Keratinocyte (primary cell): ENCODE results near the gene MGRN1. TPM values are rescaled to one million over a fixed set of nuclear protein-coding genes. Genes with fewer than 3 reads are reported as not detected.

Source experiments
- DNase-seq: peaks from one replicate; pipeline ENCODE4 v3.0.0-alpha.2; 2011; ENCODE audit warnings: low read depth, missing footprints, low spot score
- FAIRE-seq: peaks from 2 replicates; lab custom pipeline; 2011; peaks lifted over from hg19 to GRCh38; lab: Jason Lieb, UNC
- H2AFZ ChIP-seq: 2 replicates; pipeline ENCODE4 v1.6.0; 2012; ENCODE audit warnings: low read length, control low read depth, inconsistent platforms; ENCODE audit not compliant: control insufficient read depth
- H3K27ac ChIP-seq: 2 replicates; pipeline ENCODE4 v1.5.1; 2011; ENCODE audit warnings: low read length; ENCODE audit not compliant: control insufficient read depth, insufficient read depth
- H3K27me3 ChIP-seq: 3 replicates; pipeline ENCODE4 v1.6.0; 2011; ENCODE audit warnings: low read length; ENCODE audit not compliant: control insufficient read depth, insufficient read depth; ENCODE audit errors: extremely low read depth
- H3K36me3 ChIP-seq, 2 experiments: 2 replicates in 1 of 2; 3 replicates in 1 of 2; pipeline ENCODE4 v1.5.1; 2011; ENCODE audit warnings: low read length in 2 of 2, mild to moderate bottlenecking in 1 of 2; ENCODE audit not compliant: control insufficient read depth in 2 of 2, insufficient read depth in 2 of 2; ENCODE audit errors: extremely low read depth in 1 of 2
- H3K4me1 ChIP-seq: 3 replicates; pipeline ENCODE4 v1.5.1; 2011; ENCODE audit warnings: low read length; ENCODE audit not compliant: control insufficient read depth, insufficient read depth; ENCODE audit errors: extremely low read depth
- H3K4me2 ChIP-seq: 3 replicates; pipeline ENCODE4 v1.6.0; 2011; ENCODE audit warnings: low read depth, low read length; ENCODE audit not compliant: control insufficient read depth, insufficient read depth; ENCODE audit errors: extremely low read depth
- H3K4me3 ChIP-seq, 3 experiments: fragments of 200-600 bp in 1 of 3; sonication (generic) in 1 of 3; 2 replicates in 2 of 3; 3 replicates in 1 of 3; pipeline ENCODE4 v1.5.1; 2011 to 2016; ENCODE audit warnings: low read length in 3 of 3, mild to moderate bottlenecking in 3 of 3, control low read depth in 2 of 3, inconsistent platforms in 1 of 3, low read depth in 1 of 3, mixed read lengths in 1 of 3, mixed run types in 1 of 3, moderate library complexity in 1 of 3; ENCODE audit not compliant: control insufficient read depth in 2 of 3, insufficient read depth in 2 of 3; ENCODE audit errors: extremely low read depth in 1 of 3
- H3K79me2 ChIP-seq: 2 replicates; pipeline ENCODE4 v1.6.0; 2012; ENCODE audit warnings: low read length; ENCODE audit not compliant: control insufficient read depth, insufficient read depth
- H3K9ac ChIP-seq: 3 replicates; pipeline ENCODE4 v1.6.0; 2011; ENCODE audit warnings: low read length; ENCODE audit not compliant: control insufficient read depth, insufficient read depth; ENCODE audit errors: extremely low read depth
- H3K9me1 ChIP-seq: 3 replicates; pipeline ENCODE4 v1.6.0; 2011; ENCODE audit warnings: low read length; ENCODE audit not compliant: control insufficient read depth, insufficient read depth; ENCODE audit errors: extremely low read depth
- H3K9me3 ChIP-seq: 2 replicates; pipeline ENCODE4 v1.5.1; 2012; ENCODE audit warnings: low read depth, low read length; ENCODE audit not compliant: control insufficient read depth
- H4K20me1 ChIP-seq: 3 replicates; pipeline ENCODE4 v1.6.0; 2011; ENCODE audit warnings: low read length; ENCODE audit not compliant: control insufficient read depth, insufficient read depth; ENCODE audit errors: extremely low read depth
- EZH2 ChIP-seq: IDR thresholded peaks from one replicate; pipeline ENCODE4 v1.6.1; 2012; ENCODE audit warnings: inconsistent platforms, mild to moderate bottlenecking, low read length, moderate library complexity
- dilution Hi-C: fragments of 300-500 bp; cut with MboI; formaldehyde crosslinking; loops from one replicate; pipeline ENCODE4 v1.7.0; 2020; ENCODE audit warnings: low sequenced_read_pairs; ENCODE audit not compliant: extremely low pct_ligation_motif_present
- polyA plus RNA-seq, 5 experiments: library from polyadenylated mRNA; depleted of rRNA in 3 of 5; stranded (reverse) in 3 of 5; stranded (forward) in 1 of 5; unstranded in 1 of 5; fragments of >200 nt; gene quantifications; 1 replicate in 1 of 5; 2 replicates in 3 of 5; 3 replicates in 1 of 5; pipeline versions ENCODE4 v1.2.1 to v1.2.3, GENCODE V29; 2011 to 2012; ENCODE audit warnings: missing spikeins in 2 of 5, low read depth in 1 of 5, low replicate concordance in 1 of 5
- TF ChIP-seq, protein P1 (sequence below), 3 experiments: IDR thresholded peaks in 1 of 3; conservative IDR thresholded peaks in 1 of 3; optimal IDR thresholded peaks in 1 of 3; 2 replicates in 2 of 3; 3 replicates in 1 of 3; pipeline versions ENCODE3 to v1.5.1; 2011; ENCODE audit warnings: low read length in 3 of 3, mild to moderate bottlenecking in 3 of 3, moderate library complexity in 2 of 3, control low read depth in 1 of 3, inconsistent platforms in 1 of 3; ENCODE audit not compliant: insufficient read depth in 2 of 3; ENCODE audit errors: extremely low read depth in 1 of 3

The MGRN1 gene
- polyA plus RNA-seq, 1 donor (not counting 4 experiments of a cell fraction or from before 2014, with no cell fraction given), result 1.9 TPM

DNA sequence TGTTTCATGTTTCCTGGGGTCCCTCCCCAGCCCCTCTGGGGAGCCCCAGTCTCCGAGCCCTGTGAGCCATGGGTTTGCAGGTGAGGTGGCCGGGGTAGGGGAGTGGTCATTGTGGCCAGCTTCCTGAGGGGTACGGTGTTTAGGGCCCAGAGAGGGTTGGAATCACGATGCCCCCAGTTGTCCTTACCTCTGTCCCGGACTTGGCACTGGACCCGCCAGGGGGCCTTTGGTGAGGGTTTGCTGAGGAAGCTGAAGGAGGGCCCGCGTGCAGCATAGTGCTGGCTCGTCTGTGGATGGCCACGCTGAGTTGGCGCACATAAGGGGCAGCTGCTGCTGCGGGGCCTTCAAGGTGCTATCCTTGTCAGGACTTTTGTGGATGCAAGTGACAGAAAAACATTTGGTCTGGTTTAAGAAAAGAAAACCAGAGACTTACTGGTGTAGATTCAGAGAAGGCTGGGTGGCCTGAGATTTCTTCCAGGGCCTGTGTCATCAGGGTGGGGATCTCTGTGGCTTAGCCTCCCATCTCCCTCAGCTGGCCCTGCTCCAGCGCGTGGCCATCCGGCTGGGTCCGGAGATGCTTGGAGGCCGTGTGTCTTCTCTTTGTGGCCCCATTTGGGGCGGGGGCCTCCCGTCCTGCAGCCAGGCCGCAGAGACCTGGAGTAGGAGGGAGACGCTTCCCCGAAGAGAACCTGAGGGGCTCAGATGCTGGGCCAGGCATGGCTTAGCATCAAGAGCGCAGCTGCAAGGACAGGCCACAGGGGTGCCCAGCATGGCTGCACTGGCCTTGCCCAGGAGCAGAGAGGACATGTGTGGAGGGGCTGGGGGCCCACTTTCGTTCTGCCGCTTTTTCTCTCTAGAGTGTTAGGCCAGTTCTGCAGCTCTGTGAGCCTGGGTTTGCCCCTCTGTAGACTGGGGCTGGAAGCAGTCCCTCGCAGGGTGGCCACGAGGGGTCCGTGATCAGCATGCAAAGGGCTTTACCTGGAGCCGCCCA is 35.0 kb downstream of the MGRN1 start:
- Histone ChIP-seq H3K36me3 (peaks cover 8 to 36% of the 10 kb centered on the region in 2 experiments), H3K9me3 (no peaks in the 10 kb centered on the region), H2AFZ (no peak overlapping the region), H3K9me1 (peaks cover 4% of the 10 kb centered on the region), H3K27me3 (no peaks in the 10 kb centered on the region), H3K9ac (no peak overlapping the region), H3K79me2 (no peaks in the 10 kb centered on the region), H4K20me1 (no peaks in the 10 kb centered on the region), H3K4me3 (no peak overlapping the region), H3K4me2 (no peak overlapping the region), H3K4me1 (peaks cover 9% of the 10 kb centered on the region), H3K27ac (no peak overlapping the region)
- DNase-seq, result no peak
- FAIRE-seq, result no peak
- dilution Hi-C loops, result no loop called here
- TF ChIP-seq EZH2, result no peak
- TF ChIP-seq, protein P1, sequence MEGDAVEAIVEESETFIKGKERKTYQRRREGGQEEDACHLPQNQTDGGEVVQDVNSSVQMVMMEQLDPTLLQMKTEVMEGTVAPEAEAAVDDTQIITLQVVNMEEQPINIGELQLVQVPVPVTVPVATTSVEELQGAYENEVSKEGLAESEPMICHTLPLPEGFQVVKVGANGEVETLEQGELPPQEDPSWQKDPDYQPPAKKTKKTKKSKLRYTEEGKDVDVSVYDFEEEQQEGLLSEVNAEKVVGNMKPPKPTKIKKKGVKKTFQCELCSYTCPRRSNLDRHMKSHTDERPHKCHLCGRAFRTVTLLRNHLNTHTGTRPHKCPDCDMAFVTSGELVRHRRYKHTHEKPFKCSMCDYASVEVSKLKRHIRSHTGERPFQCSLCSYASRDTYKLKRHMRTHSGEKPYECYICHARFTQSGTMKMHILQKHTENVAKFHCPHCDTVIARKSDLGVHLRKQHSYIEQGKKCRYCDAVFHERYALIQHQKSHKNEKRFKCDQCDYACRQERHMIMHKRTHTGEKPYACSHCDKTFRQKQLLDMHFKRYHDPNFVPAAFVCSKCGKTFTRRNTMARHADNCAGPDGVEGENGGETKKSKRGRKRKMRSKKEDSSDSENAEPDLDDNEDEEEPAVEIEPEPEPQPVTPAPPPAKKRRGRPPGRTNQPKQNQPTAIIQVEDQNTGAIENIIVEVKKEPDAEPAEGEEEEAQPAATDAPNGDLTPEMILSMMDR (optimal IDR thresholded peaks at IDR 0.05 in 1 of 3, IDR thresholded peaks at IDR 0.05 in 1 of 3, conservative IDR thresholded peaks at IDR 0.05 in 1 of 3; ENCODE audit: extremely low read depth in 1 of 3, insufficient read depth in 2 of 3, low read length in 3 of 3), result no peak

DNA sequence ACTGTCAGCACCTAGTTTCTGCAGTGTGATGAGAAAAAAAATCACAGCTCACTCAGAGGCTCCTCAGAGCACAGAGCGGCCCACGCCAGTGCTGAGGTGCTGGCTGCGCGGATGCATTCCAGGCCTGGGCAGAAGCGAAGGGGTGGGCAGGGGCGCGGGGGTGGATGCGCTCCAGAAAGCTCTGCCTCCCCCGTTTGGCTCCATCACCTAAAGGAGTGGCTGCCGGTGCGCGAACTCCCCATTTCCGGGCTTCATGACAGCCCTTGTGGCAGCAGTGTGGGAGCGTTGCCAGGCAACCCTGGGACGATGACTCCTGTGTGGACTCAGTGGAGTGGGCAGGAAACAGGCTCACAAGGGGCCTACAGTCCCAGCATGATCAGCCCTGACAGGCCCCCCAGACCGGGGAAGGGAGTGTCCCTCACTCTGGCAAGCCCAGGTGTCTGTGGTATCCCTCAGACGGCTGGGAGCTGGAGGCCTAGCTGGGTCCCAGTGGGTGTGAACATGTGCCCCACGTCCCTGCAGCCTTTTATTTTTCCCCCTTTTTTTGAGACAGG is 35.9 kb downstream of the MGRN1 start:
- Histone ChIP-seq H3K4me2 (no peak overlapping the region), H3K27me3 (no peaks in the 10 kb centered on the region), H2AFZ (no peak overlapping the region), H3K9me3 (no peaks in the 10 kb centered on the region), H3K9ac (no peak overlapping the region), H3K36me3 (peaks cover 8 to 31% of the 10 kb centered on the region in 2 experiments), H4K20me1 (no peaks in the 10 kb centered on the region), H3K27ac (no peak overlapping the region), H3K79me2 (no peaks in the 10 kb centered on the region), H3K9me1 (peaks cover 4% of the 10 kb centered on the region), H3K4me1 (peaks cover 18% of the 10 kb centered on the region), H3K4me3 (no peak overlapping the region)
- dilution Hi-C loops, result no loop called here
- TF ChIP-seq EZH2, result no peak
- TF ChIP-seq, protein P1 (optimal IDR thresholded peaks at IDR 0.05 in 1 of 3, IDR thresholded peaks at IDR 0.05 in 1 of 3, conservative IDR thresholded peaks at IDR 0.05 in 1 of 3; ENCODE audit: extremely low read depth in 1 of 3, insufficient read depth in 2 of 3, low read length in 3 of 3), result no peak
- no peak for FAIRE-seq
- DNase-seq, result no peak
